DLD1 (cell line): Measurements from ENCODE around the gene USP6NL.

ENCODE experiments used
- in situ Hi-C: cut with HindIII; loops from 2 replicates; pipeline ENCODE4 v1.10.0; 2017; ENCODE audit warnings: low sequenced_read_pairs

Gene USP6NL

DNA sequence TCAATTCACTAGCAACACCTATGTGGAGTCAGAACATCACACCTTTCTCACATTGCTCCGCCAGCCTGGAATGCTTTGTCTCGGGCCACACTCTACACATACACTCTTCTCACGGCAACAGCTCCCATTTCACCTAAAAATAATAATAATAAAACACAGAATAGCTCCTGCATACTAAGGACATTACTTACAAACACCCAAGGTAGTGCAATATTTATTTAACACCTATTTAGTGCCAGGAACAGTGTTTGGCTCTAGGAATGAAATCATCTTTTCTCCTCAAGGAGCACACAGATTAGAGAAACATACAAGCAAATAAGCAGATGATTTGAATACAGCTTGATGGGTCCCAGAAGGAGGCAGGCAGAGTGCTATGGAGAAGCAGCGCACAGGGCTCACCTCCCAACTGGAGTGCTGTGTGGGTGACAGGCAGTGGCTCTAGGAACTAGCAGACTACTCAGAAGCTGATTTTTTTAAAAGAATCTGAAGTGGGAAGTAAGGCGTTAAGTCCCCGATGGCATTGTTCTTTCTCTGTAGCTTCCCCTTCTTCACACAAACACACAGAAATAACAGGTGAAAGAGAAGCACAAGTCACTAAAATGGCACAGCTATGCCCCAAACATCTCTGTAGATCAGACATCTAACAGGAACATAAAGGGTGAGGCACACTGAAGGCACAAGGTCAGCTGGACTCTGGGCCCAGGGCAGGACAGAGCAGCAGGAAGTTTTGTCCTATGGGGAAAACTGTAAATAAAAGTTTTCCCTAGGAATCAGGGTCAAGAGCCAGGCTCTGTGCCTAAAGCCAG, 16.7 kb downstream of the USP6NL start:
- in situ Hi-C loops: no loop called here

- in situ Hi-C loops: no loop called here
Observed at GRCh38 chr10:11593612-11594011, 17.8 kb downstream of the USP6NL start.

- in situ Hi-C loops: loop anchor here (5.0 to 10.0 kb wide), 2 partner anchors 37 to 175 kb away; no protein-coding TSS in a partner anchor
Observed at GRCh38 chr10:11589738-11590137, 21.7 kb downstream of the USP6NL start.

- in situ Hi-C loops: loop anchor here (5.0 to 10.0 kb wide), 2 partner anchors 37 to 176 kb away; no protein-coding TSS in a partner anchor
Observed at GRCh38 chr10:11588873-11589574, 22.4 kb downstream of the USP6NL start.

- in situ Hi-C loops: loop anchor here (5.0 to 10.0 kb wide), 2 partner anchors 35 to 177 kb away; no protein-coding TSS in a partner anchor
Observed at GRCh38 chr10:11587722-11588259, 23.7 kb downstream of the USP6NL start.

- in situ Hi-C loops: loop anchor here (5.0 to 10.0 kb wide), 2 partner anchors 34 to 179 kb away; no protein-coding TSS in a partner anchor
Observed at GRCh38 chr10:11586170-11586569, 25.3 kb downstream of the USP6NL start.

- in situ Hi-C loops: loop anchor here (10.0 kb wide), 1 partner anchor 184 kb away; no protein-coding TSS in a partner anchor
Observed at GRCh38 chr10:11581213-11581612, 30.2 kb downstream of the USP6NL start.

DNA sequence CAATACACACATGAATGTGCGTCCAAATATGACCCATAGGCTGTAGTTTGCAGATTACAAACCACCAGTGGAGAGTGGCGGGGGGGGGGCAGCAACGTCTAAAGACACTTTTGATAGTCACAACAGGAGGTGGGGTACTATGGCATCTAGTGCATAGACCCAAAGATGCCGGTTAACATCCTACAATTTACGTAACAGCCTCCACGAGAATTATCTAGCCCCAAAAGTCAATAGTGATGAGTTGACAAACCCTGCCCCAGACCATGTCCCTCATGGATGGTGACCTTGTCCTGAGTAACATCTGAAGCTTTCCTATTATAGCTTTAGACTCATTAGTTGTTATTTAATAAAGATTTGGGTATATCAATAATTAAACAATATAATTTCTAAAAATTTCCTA, 31.6 kb downstream of the USP6NL start:
- in situ Hi-C loops: loop anchor here (10.0 kb wide), 1 partner anchor 185 kb away; no protein-coding TSS in a partner anchor

- in situ Hi-C loops: no loop called here
Observed at GRCh38 chr10:11578802-11579255, 32.6 kb downstream of the USP6NL start.

- in situ Hi-C loops: no loop called here
Observed at GRCh38 chr10:11576092-11576809, 35.2 kb downstream of the USP6NL start.

DNA sequence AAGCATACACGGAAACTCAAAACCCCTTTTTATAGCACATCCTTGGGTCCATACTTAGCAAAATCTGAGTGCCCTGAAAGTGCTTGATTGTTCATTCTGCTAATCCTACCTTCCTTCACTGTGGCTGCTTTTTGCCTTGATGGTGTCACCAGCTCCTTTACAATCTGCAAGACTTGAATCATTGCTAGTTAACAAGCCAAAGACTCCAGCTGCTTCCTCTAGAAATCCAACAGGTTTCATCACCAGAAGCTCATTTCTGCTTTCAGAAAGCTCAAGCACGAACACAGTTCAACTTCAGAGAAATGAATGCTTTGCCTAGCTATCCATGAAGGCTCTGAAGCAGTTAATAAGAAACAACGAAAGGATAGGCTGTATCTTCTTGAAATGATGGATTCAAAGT, 38.0 kb downstream of the USP6NL start:
- in situ Hi-C loops: no loop called here

DNA sequence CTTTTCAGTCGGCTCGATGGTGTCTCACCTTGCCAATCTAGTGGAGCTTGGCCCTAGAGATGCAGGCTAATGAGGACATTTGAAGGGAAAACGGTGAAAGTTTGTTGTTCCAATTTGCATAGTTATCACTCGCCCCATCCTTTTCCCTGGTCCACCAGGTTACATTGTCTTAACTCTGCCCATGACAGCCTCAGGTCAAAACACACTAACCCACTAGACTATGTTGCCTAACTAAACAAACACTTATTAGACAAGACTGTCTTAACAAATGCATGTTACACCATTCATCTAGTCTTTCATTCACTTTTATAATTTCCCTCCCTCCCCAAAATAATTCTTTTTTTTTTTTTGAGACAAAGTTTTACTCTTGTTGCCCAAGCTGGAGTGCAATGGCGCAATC, 40.7 kb downstream of the USP6NL start:
- in situ Hi-C loops: no loop called here

DNA sequence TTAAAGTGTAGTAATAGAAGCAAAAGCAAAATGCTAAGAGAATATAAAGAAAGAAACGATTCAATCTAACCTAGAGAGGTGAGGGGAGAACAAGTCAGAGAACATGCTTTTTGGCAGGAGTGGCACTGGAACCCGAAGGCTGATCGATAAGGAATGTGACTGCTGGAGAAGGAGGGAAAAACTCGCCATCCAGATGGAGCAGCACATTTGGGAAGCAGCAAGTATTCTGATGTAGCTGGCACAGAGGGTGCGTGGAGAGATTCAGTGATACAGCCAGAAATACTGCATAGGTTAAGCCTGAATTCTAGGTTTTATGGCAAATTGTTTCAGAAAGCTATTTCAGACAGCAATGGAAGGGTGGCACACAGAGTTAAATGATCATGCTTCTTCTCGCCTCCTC, 42.0 kb downstream of the USP6NL start:
- in situ Hi-C loops: no loop called here

DNA sequence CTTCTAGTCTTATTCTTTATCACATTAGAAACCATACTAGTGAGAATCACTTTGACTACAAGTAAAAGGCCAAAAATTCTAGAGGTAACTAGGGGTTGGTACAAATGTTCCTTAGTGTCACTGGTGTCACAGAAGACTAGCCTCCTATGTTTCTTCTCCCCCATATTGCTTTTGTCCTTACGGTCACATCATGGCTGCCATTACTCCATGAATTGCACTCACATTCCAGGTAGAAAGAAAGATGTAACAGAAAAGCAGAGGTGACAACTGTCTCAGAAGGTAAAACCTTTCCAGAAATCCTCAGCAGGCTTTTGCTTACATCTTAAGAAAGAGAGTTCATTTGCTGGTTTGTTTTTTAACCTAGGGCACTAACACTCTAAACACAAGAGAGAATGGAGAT, 42.9 kb downstream of the USP6NL start:
- in situ Hi-C loops: no loop called here

DNA sequence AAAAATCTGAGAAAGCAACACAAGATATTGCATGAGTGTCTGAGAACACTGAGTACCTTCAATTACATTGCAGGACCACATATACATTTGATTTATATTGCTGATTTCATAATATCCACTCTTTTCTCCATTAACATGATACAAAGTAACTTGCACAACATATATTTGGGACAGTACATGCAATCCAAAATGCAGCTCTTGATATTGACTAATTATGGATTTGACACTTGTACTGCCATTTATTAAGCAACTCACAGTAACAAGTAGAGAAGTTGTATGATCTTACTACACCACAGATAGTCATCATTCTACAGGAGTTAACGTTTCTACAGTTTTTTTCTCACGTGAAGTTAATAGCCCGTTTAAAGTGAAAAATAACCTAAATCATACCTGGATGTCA, 46.7 kb downstream of the USP6NL start:
- in situ Hi-C loops: no loop called here

DNA sequence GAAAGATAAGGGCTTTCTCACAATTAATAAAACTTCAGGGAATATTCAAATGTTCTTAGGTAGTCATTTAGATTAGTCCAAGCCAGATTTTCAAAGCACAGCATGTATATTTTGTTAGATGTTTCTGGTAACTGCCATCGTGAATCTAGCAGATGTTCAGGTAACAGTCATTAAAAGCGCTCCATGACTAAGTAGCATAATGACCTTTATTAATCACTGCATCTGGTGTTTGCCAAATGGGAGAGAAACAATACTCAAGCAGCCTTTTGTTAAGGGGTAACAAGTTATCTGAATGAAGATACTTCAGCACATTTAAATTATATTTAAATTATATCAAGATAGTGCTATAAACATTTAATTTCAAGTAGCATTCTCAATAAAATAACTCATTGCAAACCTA, 47.5 kb downstream of the USP6NL start:
- in situ Hi-C loops: no loop called here

DNA sequence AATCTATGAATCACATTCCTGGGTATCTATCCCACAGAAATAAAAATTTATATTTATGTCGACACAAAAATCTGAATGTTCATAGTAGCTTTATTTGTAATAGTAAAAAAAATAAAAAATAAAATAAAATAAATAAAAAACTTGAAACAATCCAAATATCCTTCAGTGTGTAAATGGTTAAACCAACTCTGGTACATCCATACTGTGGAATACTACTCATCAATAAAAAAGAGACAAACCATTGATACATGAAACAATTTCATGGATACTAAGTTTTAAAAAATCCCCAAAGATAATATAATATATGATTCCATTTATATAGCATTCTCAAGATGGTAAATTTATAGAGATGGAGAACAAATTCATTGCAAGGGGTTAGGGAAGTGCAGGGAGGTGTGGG, 48.6 kb downstream of the USP6NL start:
- in situ Hi-C loops: no loop called here

GRCh38 chr10:11560076-11560709, 51.3 kb downstream of the USP6NL start:
- in situ Hi-C loops: no loop called here

DNA sequence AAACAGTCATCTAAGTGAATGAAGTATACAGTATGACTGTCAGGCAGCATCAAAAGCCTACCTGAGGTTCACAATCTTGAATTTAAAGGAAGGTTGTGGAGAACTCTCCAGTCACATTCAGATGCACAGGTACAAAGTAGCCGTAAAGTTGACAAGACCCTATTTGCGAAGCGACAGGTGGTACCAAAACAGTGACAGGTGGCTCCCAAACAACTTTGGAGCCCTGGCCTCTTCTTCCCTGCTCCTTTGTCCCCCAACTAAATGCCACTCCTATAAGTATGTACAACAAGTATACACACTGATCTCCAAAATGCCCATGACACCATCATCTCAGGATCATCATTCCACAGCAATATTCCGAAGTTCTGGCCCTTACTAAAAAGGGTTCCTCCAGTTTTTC, 53.5 kb downstream of the USP6NL start:
- in situ Hi-C loops: no loop called here

GRCh38 chr10:11557513-11557912, 53.9 kb downstream of the USP6NL start:
- in situ Hi-C loops: no loop called here
